Activated naive CD4-positive, alpha-beta T cell (primary cell): ENCODE data around the gene SAMD11.
A peak's percentile ranks its signal among the peaks of the same experiment; 100 is the strongest.
"Not testable (repeated sequence)": the region's sequence is repeated elsewhere in the genome, so short reads cannot be mapped to it uniquely, and the experiment has no call there.

Experiments used
- DNase-seq, 4 experiments: peaks; one replicate each; lab custom pipeline; 2025; lab: John Stamatoyannopoulos, UW

The SAMD11 gene, protein sequence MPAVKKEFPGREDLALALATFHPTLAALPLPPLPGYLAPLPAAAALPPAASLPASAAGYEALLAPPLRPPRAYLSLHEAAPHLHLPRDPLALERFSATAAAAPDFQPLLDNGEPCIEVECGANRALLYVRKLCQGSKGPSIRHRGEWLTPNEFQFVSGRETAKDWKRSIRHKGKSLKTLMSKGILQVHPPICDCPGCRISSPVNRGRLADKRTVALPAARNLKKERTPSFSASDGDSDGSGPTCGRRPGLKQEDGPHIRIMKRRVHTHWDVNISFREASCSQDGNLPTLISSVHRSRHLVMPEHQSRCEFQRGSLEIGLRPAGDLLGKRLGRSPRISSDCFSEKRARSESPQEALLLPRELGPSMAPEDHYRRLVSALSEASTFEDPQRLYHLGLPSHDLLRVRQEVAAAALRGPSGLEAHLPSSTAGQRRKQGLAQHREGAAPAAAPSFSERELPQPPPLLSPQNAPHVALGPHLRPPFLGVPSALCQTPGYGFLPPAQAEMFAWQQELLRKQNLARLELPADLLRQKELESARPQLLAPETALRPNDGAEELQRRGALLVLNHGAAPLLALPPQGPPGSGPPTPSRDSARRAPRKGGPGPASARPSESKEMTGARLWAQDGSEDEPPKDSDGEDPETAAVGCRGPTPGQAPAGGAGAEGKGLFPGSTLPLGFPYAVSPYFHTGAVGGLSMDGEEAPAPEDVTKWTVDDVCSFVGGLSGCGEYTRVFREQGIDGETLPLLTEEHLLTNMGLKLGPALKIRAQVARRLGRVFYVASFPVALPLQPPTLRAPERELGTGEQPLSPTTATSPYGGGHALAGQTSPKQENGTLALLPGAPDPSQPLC

DNA sequence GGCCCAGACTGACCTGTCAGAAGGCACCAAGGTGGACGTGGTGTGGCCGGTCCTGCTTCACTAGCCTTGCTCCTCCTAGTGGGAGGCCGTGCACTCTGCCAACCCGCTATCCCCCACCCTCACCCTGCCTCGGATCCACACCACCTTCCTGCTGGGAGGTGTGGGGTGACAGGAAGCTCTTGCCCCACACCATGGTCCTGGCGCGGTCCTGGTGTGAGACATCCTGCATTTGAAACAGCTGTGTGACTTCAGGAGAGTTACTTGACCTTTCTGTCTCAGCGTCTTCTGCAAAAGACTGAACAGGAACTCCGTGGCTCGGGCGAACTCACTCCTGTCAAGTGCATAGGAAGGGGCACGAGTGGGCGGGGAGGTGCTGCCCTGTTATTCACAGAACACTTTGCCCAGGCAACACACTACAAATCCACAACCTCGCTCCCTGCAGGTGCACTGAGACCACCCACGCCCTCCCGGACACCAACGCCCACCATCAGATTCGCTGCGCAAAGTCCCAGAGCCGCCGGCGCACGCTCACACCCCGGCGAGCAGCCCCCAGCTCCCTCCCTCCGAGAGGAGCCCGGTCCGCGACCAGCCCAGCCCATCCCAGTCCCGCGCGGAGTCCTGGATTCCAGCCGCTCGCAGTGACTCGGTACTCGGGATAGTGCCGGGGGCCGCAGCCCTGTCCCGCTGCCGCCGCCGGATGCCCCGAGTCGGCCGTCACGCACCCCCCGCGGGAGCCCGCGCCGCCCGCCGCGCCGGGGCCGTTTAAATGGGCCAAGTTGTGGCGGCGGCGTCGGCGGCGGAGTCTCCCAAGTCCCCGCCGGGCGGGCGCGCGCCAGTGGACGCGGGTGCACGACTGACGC is at the start of gene SAMD11:
Gene SAMD11 (plus strand): TSS at position 793 of the 860 bp plus-strand sequence. CDS start 509 bp downstream, outside the sequence.
- peak in 2 of 4 experiments; percentile 39 to 66 for DNase-seq

DNA sequence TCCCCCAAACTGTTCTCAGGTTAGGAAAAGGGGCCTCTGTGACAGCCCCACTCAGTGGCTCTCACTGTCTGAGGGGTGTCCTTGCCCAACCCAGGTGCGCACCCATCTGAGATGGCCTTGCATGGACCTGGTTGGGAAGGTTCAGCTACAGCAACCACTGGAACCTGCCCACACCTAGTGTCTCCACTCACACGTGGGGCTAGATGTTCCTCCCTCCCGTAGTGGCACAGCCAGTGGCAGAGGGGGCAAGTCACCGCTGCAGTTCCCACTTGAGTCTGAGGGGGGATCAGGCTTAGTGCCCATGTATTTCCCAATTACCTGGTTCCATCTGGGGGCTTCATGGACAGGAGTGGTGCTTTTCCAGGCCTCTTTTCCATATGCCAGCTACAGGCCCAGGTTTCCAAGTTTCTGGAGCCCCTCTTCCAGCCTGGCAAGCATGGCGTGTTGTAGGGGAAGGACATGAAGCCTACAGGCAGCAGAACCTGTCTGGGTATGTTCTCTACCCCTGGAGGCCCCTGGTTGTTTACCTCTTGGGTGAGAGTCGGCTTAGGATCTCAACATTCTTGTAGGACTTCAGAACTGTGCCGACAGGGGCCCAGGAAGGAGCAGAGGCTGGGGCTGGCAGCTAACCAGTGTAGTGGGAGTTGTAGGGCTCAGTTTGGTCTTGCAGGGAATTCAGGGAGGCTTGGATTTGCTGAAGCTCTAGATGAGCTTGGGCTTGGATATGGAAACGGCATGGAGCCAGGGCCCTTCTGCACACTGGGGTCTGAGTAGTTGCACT is 47.1 kb upstream of the SAMD11 start:
- DNase-seq = not testable (repeated sequence)

DNA sequence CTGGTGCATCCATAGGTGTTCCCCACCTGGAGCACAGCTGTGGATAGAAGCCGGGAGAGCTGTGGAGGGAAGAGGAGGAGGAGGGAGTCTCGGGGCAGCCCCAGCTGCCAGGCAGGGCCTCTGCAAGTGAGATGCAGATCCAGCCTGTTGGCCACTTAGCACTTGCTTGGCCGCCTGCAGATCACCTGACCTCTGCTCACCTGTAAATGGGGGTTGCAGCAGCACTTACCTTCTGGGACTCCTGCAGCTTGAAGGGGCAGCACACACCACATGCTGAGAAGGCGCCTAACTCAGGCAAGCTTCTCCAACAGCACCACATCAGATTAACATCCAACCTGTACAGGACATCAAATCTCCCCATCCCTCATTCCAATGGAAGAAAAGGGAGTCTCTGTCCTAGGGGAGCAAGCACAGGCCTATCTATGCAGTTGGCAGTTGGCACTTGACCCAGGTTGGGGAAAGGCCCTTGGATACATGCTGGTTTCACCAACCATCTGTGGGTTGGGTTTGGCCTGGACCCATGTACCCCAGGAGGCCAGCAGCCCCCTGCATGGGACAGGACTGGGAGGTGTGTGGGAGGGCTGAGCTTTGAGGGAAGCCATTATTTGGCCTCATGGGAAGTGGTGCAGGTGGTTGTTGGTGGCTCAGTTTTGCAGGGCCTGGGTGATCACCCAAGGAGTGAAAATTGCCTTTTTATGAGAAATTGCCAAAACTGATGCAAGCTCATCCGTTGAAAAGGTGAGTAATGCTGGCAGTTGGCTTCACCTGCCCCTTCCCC is 46.3 kb upstream of the SAMD11 start:
- DNase-seq = not testable (repeated sequence)

DNA sequence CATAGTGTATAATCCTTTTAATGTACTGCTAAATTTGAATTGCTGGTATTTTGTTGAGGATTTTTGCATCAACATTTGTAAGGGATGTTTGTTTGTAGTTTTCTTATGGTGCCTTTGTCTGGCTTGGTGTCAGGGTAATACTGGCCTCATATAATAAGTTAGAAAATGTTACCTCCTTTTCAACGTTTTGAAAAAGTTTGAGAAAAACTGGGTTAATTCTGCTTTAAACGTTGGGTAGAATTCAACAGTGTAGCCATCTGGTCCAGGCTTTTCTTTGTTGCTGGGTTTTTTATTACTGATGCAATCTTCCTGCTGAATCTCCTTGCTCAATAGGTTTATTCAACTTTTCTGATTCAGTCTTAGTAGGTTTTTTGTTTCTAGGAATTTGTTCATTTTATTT is 43.2 kb upstream of the SAMD11 start:
- DNase-seq = not testable (repeated sequence)

DNA sequence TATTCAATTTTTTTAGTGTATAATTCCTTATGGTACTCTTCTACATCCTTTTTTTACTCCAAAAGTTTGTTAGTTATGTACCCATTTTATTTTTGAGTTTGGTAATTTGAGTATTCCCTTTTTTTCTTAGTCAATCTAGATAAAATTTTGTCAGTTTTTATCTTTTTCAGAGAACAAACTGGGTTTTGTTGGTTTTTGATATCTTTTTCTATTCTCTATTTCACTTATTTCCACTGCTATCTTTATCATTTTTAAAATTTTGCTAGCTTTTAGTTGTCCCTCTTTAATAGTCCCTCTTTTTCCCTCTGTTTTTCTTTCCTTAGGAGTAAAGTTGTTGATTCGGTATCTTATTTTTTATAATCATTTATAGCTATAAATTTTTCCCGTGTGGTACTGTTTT is 42.8 kb upstream of the SAMD11 start:
- not testable (repeated sequence) for DNase-seq

DNA sequence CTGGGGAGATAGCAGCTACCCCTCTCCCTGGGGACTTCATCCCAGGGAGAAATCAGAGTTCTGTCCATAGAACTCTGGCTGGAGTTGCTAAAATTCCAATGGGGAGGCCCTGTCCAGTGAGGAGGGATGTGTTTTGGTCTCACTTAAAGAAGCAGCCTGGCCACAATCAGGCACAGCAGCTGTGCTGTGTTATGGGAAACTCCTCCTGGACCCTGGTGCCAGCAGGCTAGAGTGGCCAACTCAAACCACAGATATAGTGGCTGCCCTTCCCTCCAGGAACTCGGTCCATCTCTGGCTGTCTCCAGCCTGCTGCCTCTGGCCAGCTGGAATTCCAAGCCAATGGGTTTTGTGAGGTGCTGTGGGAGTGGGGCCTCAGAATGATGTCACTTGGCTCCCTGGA is 37.4 kb upstream of the SAMD11 start:
- DNase-seq = no peak

DNA sequence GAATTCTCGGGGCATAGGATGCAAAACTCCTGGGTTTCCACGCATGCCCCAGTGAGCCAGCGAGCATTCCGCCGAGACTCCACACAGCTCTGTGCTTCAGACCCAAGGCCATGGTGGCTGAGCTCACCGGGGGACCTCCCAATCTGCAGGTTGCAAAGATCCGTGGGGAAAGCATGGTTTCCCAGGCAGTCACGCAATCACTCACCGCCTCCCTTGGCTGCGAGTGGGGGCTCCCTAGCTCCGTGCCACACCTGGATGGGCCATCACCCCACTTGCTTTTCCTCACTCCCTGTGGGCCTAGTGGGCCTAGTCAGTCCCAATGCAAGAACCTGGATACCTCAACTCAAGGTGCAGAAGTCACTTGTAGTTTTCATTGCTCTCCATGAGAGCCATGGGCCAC is 37.0 kb upstream of the SAMD11 start:
- no peak for DNase-seq

DNA sequence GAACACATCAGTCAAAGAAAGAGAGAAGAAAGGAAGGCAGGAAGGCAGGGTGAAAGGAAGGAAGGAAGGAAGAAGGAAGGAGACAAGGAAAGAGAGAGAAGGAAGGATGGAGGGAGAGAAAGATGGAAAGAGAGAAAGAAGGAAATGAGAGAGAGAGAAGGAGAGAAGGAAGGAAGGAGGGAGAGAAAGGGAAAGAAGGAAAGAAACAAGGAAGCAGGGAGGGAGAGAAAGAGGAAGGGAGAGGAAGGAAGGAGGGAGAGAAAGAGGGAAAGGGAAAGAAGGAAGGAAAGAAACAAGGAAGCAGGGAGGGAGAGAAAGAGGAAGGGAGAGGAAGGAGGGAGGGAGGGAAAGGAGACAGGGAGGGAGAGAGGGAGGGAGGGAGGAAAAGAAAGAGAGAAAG is 35.4 kb upstream of the SAMD11 start:
- DNase-seq = no peak

DNA sequence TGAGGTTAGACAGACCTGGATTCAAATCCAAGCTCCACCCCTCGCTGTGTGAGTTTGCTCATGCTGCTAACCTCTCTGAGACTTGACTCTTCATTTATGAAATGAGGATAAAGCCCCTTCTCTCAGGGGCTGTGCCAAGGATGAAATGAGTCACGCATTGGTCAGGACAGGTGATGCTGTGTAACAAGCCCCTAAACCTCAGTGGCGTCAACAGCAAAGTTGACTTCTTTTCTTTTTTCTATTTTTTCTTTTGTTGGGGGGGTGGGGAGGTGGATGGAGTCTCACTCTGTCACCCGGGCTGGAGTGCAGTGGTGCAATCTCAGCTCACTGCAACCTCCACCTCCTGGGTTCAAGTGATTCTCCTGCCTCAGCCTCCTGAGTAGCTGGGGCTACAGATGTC is 33.9 kb upstream of the SAMD11 start:
- DNase-seq = not testable (repeated sequence)

DNA sequence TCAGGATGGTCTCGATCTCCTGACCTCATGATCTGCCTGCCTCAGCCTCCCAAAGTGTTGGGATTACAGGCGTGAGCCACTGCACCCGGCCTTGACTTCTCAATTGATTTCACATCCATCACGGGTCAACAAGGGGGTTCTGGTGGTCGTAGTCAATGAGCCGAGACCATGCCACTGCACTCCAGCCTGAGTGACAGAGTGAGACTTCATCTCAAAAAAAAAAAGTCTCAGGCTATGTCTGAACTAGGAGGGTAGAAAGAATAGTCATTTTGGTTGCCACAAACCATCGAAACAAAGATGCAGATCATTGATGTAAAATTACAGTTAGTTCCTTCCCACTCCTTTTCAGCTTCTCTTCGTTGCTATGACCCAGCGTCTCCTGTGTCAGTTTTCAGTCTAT is 33.5 kb upstream of the SAMD11 start:
- DNase-seq = not testable (repeated sequence)

DNA sequence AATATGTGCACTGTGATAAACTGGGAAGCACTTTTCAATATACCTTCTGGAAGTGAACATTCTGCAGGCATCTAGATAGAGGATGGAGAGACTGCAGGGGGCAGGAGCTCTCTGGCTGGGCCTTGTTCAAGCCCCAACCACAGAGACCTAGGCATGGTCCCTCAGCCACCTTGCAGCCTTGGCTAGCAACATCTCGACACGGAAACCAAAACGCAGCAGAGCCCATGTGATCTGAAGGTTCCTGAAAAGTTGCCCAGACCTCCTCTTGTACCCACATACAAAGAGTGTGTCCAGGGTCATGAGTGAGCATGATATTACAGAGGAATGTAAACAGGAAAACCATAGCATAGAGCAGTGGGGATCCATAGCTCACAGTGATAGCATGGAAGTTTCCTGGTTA is 33.1 kb upstream of the SAMD11 start:
- no peak for DNase-seq

DNA sequence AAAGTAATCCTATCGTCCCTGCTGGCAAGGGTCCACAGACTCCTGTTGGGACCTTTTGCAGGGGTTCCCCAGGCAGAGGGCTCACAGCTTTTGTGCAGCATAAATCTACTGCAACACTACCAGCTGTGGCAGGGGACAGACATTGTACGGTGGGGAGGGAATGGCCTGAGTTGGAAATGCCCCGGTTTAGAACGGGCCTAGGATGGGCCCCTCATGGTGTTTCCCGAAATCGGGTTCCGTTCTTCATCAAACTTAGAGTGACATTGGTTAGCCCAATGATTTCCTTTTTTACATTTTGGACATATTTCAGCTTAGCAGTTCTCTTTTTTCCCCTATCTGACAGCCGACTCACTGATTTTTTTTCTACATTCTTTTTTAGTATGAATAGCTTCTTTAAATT is 26.5 kb upstream of the SAMD11 start:
- DNase-seq = no peak

DNA sequence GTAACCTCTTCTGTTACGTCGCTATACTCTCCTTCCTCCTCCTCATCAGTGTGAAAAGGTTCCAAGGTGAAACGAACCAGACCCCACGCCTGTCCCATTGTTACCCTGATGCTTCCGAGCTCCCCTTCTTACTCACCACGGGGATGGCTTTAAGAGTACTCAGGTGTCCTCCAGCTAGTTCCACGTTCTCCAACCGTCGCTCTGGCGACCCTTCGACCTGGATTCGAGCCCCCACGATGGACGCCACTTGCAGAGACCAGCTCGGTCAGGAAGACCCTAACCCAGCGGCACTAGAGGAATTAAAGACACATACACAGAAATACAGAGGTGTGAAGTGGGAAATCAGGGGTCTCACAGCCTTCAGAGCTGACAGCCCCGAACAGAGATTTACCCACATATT is 25.8 kb upstream of the SAMD11 start:
- DNase-seq = not testable (repeated sequence)

DNA sequence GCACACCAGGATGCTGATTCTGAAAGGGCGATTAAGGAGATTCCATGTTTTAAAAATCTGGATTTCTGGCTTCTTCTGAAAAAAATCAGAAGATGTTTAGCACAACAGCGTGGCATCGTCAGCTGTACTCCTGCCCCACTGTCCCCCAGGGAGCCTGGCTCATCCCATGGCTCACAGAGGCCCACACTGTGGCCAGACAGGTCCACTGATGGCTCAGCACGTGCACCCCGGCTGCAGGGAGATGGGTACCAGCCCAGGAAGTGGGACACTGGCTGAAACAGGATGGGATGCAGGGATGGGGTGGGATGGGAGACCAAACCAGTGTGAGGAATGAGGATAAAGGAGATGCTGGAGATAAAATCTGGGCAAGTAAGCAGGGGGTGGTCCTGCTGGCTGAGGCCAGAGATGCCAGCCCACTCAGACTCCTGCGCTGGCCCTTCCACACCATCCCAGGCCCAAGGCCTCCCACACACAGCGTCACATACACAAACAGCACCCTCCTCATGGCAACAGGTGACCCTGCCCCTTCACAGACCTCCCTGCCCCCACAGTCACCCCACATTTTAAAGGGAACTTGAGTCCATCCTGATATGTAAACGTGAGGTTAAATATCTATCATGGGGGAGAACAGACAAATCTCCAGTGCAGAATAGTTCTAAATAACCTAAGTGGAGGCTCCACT is 23.9 kb upstream of the SAMD11 start:
- DNase-seq = no peak

DNA sequence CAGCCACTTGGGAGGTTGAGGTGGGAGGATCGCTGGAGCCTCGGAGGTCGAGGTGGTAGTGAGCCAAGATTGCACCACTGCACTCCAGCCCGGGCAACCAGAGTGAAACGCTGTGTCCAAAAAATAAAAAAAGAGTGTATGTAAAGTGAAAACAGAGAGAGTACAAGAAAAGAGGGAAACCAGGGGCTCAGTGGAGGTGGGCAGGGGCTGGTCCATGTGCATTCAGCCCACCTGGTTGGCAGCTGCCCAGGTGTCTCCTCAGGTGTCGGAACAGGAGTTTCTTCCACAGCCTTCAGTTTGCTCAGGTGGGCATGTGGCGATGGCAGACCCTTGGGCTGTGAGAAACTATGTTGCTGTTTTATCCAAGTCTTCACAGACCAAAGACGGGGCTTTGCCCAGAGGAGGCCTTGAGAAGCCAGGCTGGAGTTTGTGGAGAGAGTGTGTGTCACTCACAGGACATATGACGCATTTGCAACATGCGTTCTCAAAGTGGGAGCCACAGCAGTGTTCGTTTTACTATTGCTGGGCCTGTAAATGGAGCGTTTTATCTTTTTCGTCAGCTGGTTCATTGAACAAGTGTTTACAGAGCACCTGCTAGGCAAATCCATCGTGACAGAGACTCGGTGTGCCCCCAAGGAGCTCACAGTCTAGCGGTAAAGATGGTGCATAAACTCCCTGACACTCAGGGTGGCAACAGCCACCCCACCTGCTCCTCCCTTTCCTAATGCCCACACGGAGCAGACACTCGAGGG is 22.4 kb upstream of the SAMD11 start:
- no peak for DNase-seq

DNA sequence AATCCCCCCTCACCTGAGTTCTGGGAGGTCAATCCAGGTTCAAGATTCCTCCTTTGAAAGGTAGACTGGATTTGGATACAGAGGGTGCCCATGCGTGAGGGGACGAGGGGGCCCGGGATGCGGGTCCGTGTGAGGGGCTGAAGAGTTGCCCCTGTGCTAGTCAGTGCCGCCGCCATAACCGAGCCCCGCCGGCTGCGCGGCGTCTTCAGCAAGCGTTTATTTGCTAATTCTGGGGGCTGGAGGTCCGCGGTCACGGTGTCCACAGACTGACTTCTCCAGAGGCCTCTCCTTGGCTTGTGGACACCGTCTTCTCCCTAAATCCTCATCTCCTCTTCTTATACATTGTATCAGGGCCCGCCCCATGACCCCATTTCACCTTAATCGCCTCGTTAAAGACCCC is 20.9 kb upstream of the SAMD11 start:
- DNase-seq = no peak

DNA sequence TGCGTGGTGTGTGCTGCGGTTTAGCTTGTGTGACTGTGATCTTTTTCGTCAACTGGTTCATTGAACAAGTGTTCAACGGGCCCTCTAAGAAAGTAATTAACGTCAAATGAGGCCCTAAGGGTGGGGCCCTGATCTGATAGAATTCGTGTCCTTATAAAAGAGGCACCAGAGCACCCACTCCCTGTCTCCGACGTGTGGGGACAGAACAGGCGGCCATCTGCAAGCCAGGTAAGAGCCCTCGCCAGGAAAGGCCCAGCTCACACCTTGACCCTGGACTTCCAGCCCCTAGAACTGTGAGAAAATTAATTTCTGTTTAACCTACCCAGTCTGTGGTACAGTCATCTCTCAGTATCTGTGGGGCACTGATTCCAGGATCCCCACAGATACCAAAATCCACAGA is 20.4 kb upstream of the SAMD11 start:
- DNase-seq = no peak

DNA sequence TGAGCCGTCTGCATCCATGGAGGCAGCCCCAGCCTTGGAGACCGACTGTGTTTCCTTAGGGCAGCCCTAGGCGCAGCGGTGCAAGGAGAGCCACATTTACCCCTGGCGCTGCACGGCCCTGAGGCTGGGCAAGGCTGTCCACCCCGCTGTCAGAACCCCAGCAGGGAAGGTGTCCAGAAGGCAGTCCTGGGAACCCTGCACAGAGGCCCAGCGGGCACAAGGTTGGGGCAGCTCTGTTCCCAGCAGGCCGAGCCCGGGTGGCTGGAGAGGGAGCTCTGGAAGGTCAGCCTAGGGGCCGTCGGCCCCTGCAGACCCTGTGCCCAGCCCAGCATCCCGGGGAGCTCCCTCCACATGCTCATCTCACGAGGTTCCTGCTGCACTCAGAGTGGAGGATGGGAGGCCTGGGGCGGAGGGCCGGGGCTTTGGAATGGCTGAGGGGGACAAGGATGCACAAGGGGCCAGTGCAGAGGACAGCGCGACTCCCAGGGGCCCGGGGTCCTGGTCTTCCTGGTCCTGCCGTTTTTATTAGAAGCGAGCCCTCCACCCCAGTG is 19.9 kb upstream of the SAMD11 start:
- no peak for DNase-seq
